Activated naive CD8-positive, alpha-beta T cell treated with anti-CD3 and anti-CD28 coated beads, Interleukin-2, amount 50 U/mL, for 16 hours (primary cell): Measurements from ENCODE around the gene UPF1.
"Not testable (repeated sequence)": the region's sequence is repeated elsewhere in the genome, so short reads cannot be mapped to it uniquely, and the experiment has no call there.

Source experiments
- DNase-seq: peaks from one replicate; pipeline ENCODE4 v3.0.0-alpha.2; 2020; ENCODE audit warnings: low read depth, low spot score

The UPF1 gene

GRCh38 chr19:18898607-18899408, 67.0 kb downstream of the UPF1 start:
- no peak for DNase-seq

GRCh38 chr19:18899624-18900560, 68.1 kb downstream of the UPF1 start:
- DNase-seq: no peak

GRCh38 chr19:18900700-18901481, 69.1 kb downstream of the UPF1 start:
- no peak for DNase-seq

- no peak for DNase-seq
Observed at GRCh38 chr19:18901491-18901890, 69.7 kb downstream of the UPF1 start.

GRCh38 chr19:18902519-18902918, 70.8 kb downstream of the UPF1 start:
- DNase-seq: not testable (repeated sequence)

- DNase-seq: no peak
Observed at GRCh38 chr19:18903156-18904037, 71.6 kb downstream of the UPF1 start.

- no peak for DNase-seq
Observed at GRCh38 chr19:18904334-18905057, 72.7 kb downstream of the UPF1 start.

GRCh38 chr19:18905058-18905456, 73.3 kb downstream of the UPF1 start:
- no peak for DNase-seq

GRCh38 chr19:18905513-18906236, 73.9 kb downstream of the UPF1 start:
- DNase-seq: no peak

- no peak for DNase-seq
Observed at GRCh38 chr19:18906605-18907519, 75.1 kb downstream of the UPF1 start.

- DNase-seq: no peak
Observed at GRCh38 chr19:18908917-18909619, 77.3 kb downstream of the UPF1 start.

- no peak for DNase-seq
Observed at GRCh38 chr19:18910010-18910409, 78.3 kb downstream of the UPF1 start.

GRCh38 chr19:18910801-18911436, 79.2 kb downstream of the UPF1 start:
- no peak for DNase-seq

GRCh38 chr19:18912933-18913332, 81.2 kb downstream of the UPF1 start:
- no peak for DNase-seq

- no peak for DNase-seq
Observed at GRCh38 chr19:18913466-18913865, 81.7 kb downstream of the UPF1 start.

- no peak for DNase-seq
Observed at GRCh38 chr19:18915639-18916038, 83.9 kb downstream of the UPF1 start.

- not testable (repeated sequence) for DNase-seq
Observed at GRCh38 chr19:18917593-18917992, 85.8 kb downstream of the UPF1 start.
